GM19193 (cell line): ENCODE results near the gene MFGE8.

Experiments
- POLR2A ChIP-seq: IDR thresholded peaks from 4 replicates; pipeline ENCODE4 v1.6.1; 2011; ENCODE audit not compliant: insufficient read depth, insufficient read length; ENCODE audit errors: extremely low read depth

Gene MFGE8

GRCh38 chr15:88866295-88866881 is 46.8 kb downstream of the MFGE8 start:
- no peak for TF ChIP-seq POLR2A

GRCh38 chr15:88865498-88866099 is 47.6 kb downstream of the MFGE8 start:
- TF ChIP-seq POLR2A = no peak

GRCh38 chr15:88864861-88865497 is 48.2 kb downstream of the MFGE8 start:
- TF ChIP-seq POLR2A = no peak

- no peak for TF ChIP-seq POLR2A
Measured at GRCh38 chr15:88863412-88863811, 49.8 kb downstream of the MFGE8 start.

GRCh38 chr15:88860212-88860611 is 53.0 kb downstream of the MFGE8 start:
- TF ChIP-seq POLR2A = no peak

- no peak for TF ChIP-seq POLR2A
Measured at GRCh38 chr15:88859550-88859949, 53.6 kb downstream of the MFGE8 start.

GRCh38 chr15:88858934-88859333 is 54.2 kb downstream of the MFGE8 start:
- no peak for TF ChIP-seq POLR2A

GRCh38 chr15:88852476-88852875 is 60.7 kb downstream of the MFGE8 start:
- TF ChIP-seq POLR2A = no peak

GRCh38 chr15:88849376-88850072 is 63.7 kb downstream of the MFGE8 start:
- no peak for TF ChIP-seq POLR2A
